Neural crest cell (in vitro differentiated cells): ENCODE data around the gene SLC9A9. TPM values are rescaled to one million over a fixed set of nuclear protein-coding genes. Genes with fewer than 3 reads are reported as not detected.

ENCODE experiments used
- DNase-seq: peaks from one replicate; pipeline ENCODE4 v3.0.0; 2021; ENCODE audit warnings: low read depth, mixed read lengths, low spot score
- H3K27ac Mint-ChIP-seq: one replicate; pipeline ENCODE4 v1.8.0; 2021; ENCODE audit warnings: mild to moderate bottlenecking, mixed read lengths; ENCODE audit not compliant: unreplicated experiment
- H3K27me3 Mint-ChIP-seq: 2 replicates; pipeline ENCODE4 v1.8.0; 2021; ENCODE audit warnings: low read depth, mild to moderate bottlenecking, mixed read lengths
- H3K36me3 Mint-ChIP-seq: 2 replicates; pipeline ENCODE4 v1.8.0; 2021; ENCODE audit warnings: low read depth, mild to moderate bottlenecking, mixed read lengths
- H3K4me1 Mint-ChIP-seq: 2 replicates; pipeline ENCODE4 v1.8.0; 2021; ENCODE audit warnings: mixed read lengths
- H3K4me3 Mint-ChIP-seq: one replicate; pipeline ENCODE4 v1.8.0; 2021; ENCODE audit warnings: mild to moderate bottlenecking, mixed read lengths
- H3K9me3 Mint-ChIP-seq: 2 replicates; pipeline ENCODE4 v1.8.0; 2021; ENCODE audit warnings: mixed read lengths
- total RNA-seq: library from RNA; stranded (reverse); gene quantifications from 2 replicates; pipeline ENCODE4 v1.2.1, GENCODE V29; 2021
- TF ChIP-seq, protein P1 (sequence below): fragments of 200-600 bp; sonication (generic); conservative IDR thresholded peaks from 2 replicates; pipeline ENCODE4 v1.5.0; 2021; ENCODE audit warnings: antibody characterized with exemption, mild to moderate bottlenecking

SLC9A9 gene
- total RNA-seq, 1 donor from 2014 or later = 0.56 TPM

DNA sequence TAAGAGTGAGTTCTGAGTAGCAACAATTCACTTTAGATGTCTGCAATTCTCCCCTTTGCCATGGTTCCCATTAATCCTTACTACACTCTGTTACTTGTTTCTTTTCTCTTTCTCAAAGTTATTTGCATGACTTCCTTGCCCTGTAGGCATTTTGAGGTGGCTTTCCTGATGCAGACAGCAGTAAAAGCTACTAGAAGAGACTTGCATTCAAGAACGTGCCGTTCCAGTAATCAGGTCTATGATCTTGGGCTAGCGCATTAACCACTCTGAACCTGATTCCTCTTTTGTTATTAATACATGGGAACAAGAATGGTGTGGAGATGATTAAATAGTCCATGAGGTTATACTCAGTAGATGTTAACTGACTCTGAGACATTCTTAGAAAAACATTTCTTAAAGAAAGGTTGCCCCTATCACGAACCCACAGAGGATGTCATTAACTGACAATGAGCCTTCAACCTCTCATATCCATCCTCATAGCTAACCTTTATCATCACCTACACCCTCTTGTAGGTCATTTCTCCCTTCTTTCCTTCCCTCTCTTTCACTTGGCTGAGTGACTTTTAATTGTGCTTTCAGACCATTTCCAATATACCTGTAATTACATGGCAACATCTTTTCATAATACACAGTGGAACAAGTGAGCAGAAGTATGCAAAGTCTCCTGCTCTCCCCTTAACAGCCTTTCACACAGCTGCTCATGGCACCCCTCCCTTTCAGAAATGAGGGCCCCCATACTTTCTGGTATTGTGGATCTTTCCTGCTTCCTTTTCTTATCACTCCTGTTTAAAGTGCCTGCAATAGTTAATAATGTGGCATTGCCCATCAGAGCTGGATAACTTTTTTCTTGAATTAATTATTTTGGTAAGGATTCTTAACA is 552.8 kb downstream of the SLC9A9 start:
- DNase-seq = no peak
- TF ChIP-seq, protein P1, sequence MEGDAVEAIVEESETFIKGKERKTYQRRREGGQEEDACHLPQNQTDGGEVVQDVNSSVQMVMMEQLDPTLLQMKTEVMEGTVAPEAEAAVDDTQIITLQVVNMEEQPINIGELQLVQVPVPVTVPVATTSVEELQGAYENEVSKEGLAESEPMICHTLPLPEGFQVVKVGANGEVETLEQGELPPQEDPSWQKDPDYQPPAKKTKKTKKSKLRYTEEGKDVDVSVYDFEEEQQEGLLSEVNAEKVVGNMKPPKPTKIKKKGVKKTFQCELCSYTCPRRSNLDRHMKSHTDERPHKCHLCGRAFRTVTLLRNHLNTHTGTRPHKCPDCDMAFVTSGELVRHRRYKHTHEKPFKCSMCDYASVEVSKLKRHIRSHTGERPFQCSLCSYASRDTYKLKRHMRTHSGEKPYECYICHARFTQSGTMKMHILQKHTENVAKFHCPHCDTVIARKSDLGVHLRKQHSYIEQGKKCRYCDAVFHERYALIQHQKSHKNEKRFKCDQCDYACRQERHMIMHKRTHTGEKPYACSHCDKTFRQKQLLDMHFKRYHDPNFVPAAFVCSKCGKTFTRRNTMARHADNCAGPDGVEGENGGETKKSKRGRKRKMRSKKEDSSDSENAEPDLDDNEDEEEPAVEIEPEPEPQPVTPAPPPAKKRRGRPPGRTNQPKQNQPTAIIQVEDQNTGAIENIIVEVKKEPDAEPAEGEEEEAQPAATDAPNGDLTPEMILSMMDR = no peak
- no peak overlapping the region for H3K4me3 Mint-ChIP-seq
- no peaks in the 10 kb centered on the region for H3K4me1 Mint-ChIP-seq
- no peaks in the 10 kb centered on the region for H3K36me3 Mint-ChIP-seq
- no peaks in the 10 kb centered on the region for H3K9me3 Mint-ChIP-seq
- H3K27ac Mint-ChIP-seq = no peak overlapping the region
- no peaks in the 10 kb centered on the region for H3K27me3 Mint-ChIP-seq

DNA sequence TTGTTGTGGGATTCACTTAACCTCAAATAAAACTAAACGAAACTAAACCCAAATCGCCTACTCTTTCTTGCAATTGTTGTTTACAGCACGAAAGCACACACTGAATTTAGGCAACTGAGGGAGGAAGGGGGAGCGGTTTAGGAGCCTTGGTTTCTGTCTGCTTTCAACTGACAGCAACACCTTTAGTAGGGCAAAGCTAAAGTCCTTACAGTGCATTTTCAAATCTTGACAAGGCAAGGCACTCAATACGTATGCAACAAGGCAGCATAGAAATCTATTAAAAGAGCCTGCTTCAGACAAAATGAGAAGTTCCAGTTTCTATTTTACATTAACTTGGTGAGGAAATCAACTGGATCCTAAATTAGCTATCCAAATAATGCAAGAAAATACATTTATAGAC is 554.1 kb downstream of the SLC9A9 start:
- no peak for DNase-seq
- Mint-ChIP-seq H3K36me3 (no peaks in the 10 kb centered on the region), H3K27me3 (no peaks in the 10 kb centered on the region), H3K27ac (no peak overlapping the region), H3K4me3 (no peak overlapping the region), H3K9me3 (no peaks in the 10 kb centered on the region), H3K4me1 (no peaks in the 10 kb centered on the region)
- TF ChIP-seq, protein P1 = no peak

DNA sequence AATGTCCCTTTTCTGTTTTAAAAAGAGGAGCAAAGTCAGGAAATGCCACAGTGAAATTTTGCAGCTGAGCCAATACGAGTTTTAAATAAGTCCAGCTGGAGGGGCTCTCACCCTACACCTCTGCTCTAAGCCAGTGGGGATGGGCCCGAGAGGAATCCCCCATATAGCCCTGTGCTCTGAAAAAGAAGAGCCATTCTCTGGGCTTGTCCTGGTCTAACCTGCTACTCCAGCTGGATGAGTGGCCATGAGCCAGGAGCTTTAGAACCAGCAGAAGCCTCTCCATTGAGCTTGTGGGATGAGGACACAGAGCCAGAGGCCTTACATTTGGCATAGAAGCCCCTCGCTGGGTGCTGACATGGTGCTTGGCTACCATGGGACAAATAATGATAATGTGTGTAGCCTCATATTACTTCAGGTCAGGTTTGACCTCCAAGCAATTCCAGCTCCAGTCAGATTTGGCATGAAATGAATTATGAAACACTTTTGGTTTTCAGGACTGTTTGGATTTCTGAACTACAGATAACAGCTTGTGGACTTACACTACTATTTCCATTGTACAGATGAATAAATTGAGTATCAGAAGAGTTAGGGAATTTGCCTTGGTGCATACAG is 556.3 kb downstream of the SLC9A9 start:
- no peaks in the 10 kb centered on the region for H3K4me1 Mint-ChIP-seq
- H3K36me3 Mint-ChIP-seq = no peaks in the 10 kb centered on the region

DNA sequence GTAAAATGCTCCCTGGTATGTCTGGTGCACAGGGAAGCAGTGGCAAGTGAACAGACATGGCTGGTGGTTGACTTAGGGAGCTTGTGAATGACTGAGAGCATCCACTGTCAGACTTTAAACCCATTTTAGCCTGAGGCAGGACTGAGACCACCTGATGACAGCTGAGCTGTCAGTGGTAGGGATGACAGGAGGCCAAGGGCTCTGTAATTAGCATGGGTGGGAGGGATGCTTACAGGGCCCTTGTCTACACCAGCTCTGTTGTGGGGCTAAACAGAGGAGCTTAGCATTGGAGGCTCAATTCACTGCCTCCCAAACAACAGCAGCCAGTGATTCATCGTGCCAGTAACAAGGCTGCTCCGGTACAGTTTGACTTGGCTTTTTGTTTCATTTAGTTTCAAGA is 559.3 kb downstream of the SLC9A9 start:
- Mint-ChIP-seq H3K4me3 (no peak overlapping the region), H3K27ac (no peak overlapping the region), H3K9me3 (no peaks in the 10 kb centered on the region), H3K4me1 (no peaks in the 10 kb centered on the region), H3K27me3 (no peaks in the 10 kb centered on the region), H3K36me3 (no peaks in the 10 kb centered on the region)
- DNase-seq = no peak
- TF ChIP-seq, protein P1 = no peak

More for the DNA sequence above, 556.3 kb downstream of the SLC9A9 start:
- Mint-ChIP-seq H3K4me3 (no peak overlapping the region), H3K27ac (no peak overlapping the region), H3K9me3 (no peaks in the 10 kb centered on the region), H3K27me3 (no peaks in the 10 kb centered on the region)
- TF ChIP-seq, protein P1 = no peak
- DNase-seq = no peak

DNA sequence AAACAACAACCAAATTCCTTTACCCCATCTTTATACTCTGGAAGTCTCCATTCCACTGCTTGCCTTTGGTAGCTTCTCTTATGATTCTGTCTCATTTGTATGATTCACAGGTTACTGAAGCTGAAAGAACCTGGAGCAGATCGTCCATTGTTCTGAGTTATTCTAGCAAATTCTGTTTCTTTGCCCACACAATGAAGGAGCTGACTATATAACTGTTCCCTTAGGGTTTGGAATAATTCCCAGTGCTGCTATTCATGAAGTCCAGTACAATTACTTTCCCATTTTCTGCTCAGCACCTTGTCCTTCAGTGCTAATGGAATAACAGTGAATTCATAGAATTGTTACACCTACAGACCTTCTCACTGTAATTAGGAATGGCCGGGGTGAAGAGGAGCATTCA is 560.9 kb downstream of the SLC9A9 start:
- H3K27me3 Mint-ChIP-seq = no peaks in the 10 kb centered on the region
- H3K9me3 Mint-ChIP-seq = no peaks in the 10 kb centered on the region
- no peak overlapping the region for H3K27ac Mint-ChIP-seq
- no peaks in the 10 kb centered on the region for H3K36me3 Mint-ChIP-seq
- H3K4me3 Mint-ChIP-seq = no peak overlapping the region
- TF ChIP-seq, protein P1 = no peak
- no peaks in the 10 kb centered on the region for H3K4me1 Mint-ChIP-seq
- no peak for DNase-seq
